T-cell (primary cell): ENCODE measurements around the gene RYR2. TPM values are rescaled to one million over a fixed set of nuclear protein-coding genes. Genes with fewer than 3 reads are reported as not detected.

ENCODE experiments used
- ATAC-seq, 4 experiments: fragments of 200-7000 bp in 3 of 4; fragments of 150-1000 bp in 1 of 4; cut with Tn5 transposase; replicated peaks in 1 of 4; 1 replicate in 3 of 4; 2 replicates in 1 of 4; pipeline ENCODE4 v1.10.0; 2021; ENCODE audit warnings: moderate library complexity in 3 of 4, mild to moderate bottlenecking in 2 of 4, moderate number of reproducible peaks in 1 of 4
- CTCF ChIA-PET, 2 donors: fragments of 300-600 bp; sonication (Branson Sonifier 250); formaldehyde crosslinking; loops; one replicate each; lab custom pipeline; 2022; ENCODE audit warnings: antibody characterized with exemption in 2 of 2; lab: Charles Lee
- POLR2A ChIA-PET, 2 donors: fragments of 300-600 bp; sonication (Branson Sonifier 250); formaldehyde crosslinking; loops; one replicate each; lab custom pipeline; 2022; ENCODE audit warnings: antibody characterized with exemption in 2 of 2; lab: Charles Lee
- DNase-seq, 35 experiments: peaks; one replicate each; pipeline versions ENCODE4 v3.0.0 to v3.0.0-alpha.2; 2013 to 2023
- H3K27ac ChIP-seq: one replicate; pipeline ENCODE4 v1.5.1; 2013; ENCODE audit warnings: low read length
- H3K27me3 ChIP-seq, 2 experiments: replicated peaks in 1 of 2; 1 replicate in 1 of 2; 2 replicates in 1 of 2; pipeline versions ENCODE4 v1.6.1 to v1.7.0; 2013; ENCODE audit warnings: low read length in 1 of 2, mixed read lengths in 1 of 2; ENCODE audit not compliant: control insufficient read depth in 2 of 2, insufficient read depth in 2 of 2; ENCODE audit errors: extremely low read depth in 1 of 2
- H3K36me3 ChIP-seq, 2 donors: 1 replicate in 1 of 2; 2 replicates in 1 of 2; pipeline versions ENCODE4 v1.6.1 to v1.7.0; 2013; ENCODE audit warnings: low read length in 1 of 2; ENCODE audit not compliant: control insufficient read depth in 2 of 2, insufficient read depth in 1 of 2; ENCODE audit errors: extremely low read depth in 1 of 2
- H3K4me1 ChIP-seq, 2 experiments: 1 replicate in 1 of 2; 2 replicates in 1 of 2; pipeline versions ENCODE4 v1.6.1 to v1.7.0; 2013; ENCODE audit warnings: low read length in 2 of 2, mixed read lengths in 1 of 2; ENCODE audit not compliant: insufficient read depth in 2 of 2, control insufficient read depth in 1 of 2; ENCODE audit errors: extremely low read depth in 1 of 2
- H3K4me3 ChIP-seq, 2 donors: 1 replicate in 1 of 2; 2 replicates in 1 of 2; pipeline versions ENCODE4 v1.5.1 to v1.7.0; 2013; ENCODE audit warnings: mild to moderate bottlenecking in 2 of 2, low read length in 1 of 2, moderate library complexity in 1 of 2; ENCODE audit not compliant: control insufficient read depth in 1 of 2; ENCODE audit errors: extremely low read depth in 1 of 2
- H3K9me3 ChIP-seq: 2 replicates; pipeline ENCODE4 v1.7.0; 2013
- H3K27ac Mint-ChIP-seq, 2 donors: one replicate each; pipeline ENCODE4 v1.8.0; 2020 to 2021; ENCODE audit warnings: mild to moderate bottlenecking in 2 of 2, mixed read lengths in 2 of 2
- H3K27me3 Mint-ChIP-seq, 2 donors: one replicate each; pipeline ENCODE4 v1.8.0; 2021 to 2022; ENCODE audit warnings: mixed read lengths in 2 of 2
- H3K36me3 Mint-ChIP-seq: one replicate; pipeline ENCODE4 v1.8.0; 2021; ENCODE audit warnings: mixed read lengths
- H3K4me1 Mint-ChIP-seq, 3 donors: one replicate each; pipeline ENCODE4 v1.8.0; 2020 to 2022; ENCODE audit warnings: mixed read lengths in 3 of 3, mild to moderate bottlenecking in 1 of 3
- H3K4me3 Mint-ChIP-seq, 3 donors: one replicate each; pipeline ENCODE4 v1.8.0; 2020 to 2022; ENCODE audit warnings: mild to moderate bottlenecking in 3 of 3, mixed read lengths in 3 of 3, moderate library complexity in 3 of 3
- H3K9me3 Mint-ChIP-seq, 3 donors: one replicate each; pipeline ENCODE4 v1.8.0; 2020 to 2022; ENCODE audit warnings: mixed read lengths in 3 of 3
- WGBS: methylation state at CpG from one replicate; pipeline ENCODE4 v1.1.5; 2013; ENCODE audit warnings: missing lambda C conversion rate; ENCODE audit not compliant: insufficient coverage; 5-methylcytosine and 5-hydroxymethylcytosine counted together
- total RNA-seq, 35 experiments: library from RNA in 6 of 35; stranded (reverse) in 6 of 35; fragments of 120-200 nt in 1 of 35; gene quantifications; one replicate each; pipeline versions ENCODE4 v1.2.1 to v1.2.4 and lab custom pipeline; 2013 to 2026

The RYR2 gene
- total RNA-seq, 5 donors from 2014 or later (not counting 1 experiment from before 2014, with no cell fraction given) = 0.07 to 0.33 (median 0.18) TPM; not detected in 1

- Mint-ChIP-seq H3K36me3 (no peaks in the 10 kb centered on the region), H3K4me1 (peaks cover 0 to 18% (median 15%) of the 10 kb centered on the region in 3 donors), H3K27me3 (peaks cover 33 to 45% of the 10 kb centered on the region in 2 donors), H3K27ac (no peak overlapping the region), H3K9me3 (no peaks in the 10 kb centered on the region), H3K4me3 (peak overlapping the region in 1 of 3 donors; percentile 35)
- ChIA-PET POLR2A (no interaction called here), CTCF (no interaction called here)
- Histone ChIP-seq H3K27me3 (peaks cover 19 to 22% of the 10 kb centered on the region in 2 experiments), H3K36me3 (no peaks in the 10 kb centered on the region), H3K9me3 (no peaks in the 10 kb centered on the region), H3K4me1 (peaks cover 0 to 8% of the 10 kb centered on the region in 2 experiments), H3K27ac (no peak overlapping the region), H3K4me3 (no peak overlapping the region)
- WGBS = 5% methylated on average over 48 of the region's 55 CpGs
- ATAC-seq (no peak), DNase-seq (no peak)
Observed at GRCh38 chr1:237042892-237043576, 1.1 kb downstream of the RYR2 start.

- ChIA-PET CTCF (interaction anchor here in 1 of 2 donors (0.6 kb wide), 1 partner anchor 523 kb away, joined by 3 read pairs; no protein-coding TSS in a partner anchor), POLR2A (interaction anchor here in 1 of 2 donors (0.6 kb wide), 1 partner anchor 10 kb away, joined by 4 read pairs; no protein-coding TSS in a partner anchor)
- Histone ChIP-seq H3K4me3 (no peak overlapping the region), H3K36me3 (no peaks in the 10 kb centered on the region), H3K4me1 (peaks cover 0 to 8% of the 10 kb centered on the region in 2 experiments), H3K27ac (no peak overlapping the region), H3K9me3 (no peaks in the 10 kb centered on the region), H3K27me3 (peaks cover 19 to 22% of the 10 kb centered on the region in 2 experiments)
- H3K36me3 Mint-ChIP-seq = no peaks in the 10 kb centered on the region
- ATAC-seq (no peak), DNase-seq (no peak)
- peak overlapping the region in 1 of 3 donors; percentile 35 for H3K4me3 Mint-ChIP-seq
- peak overlapping the region in 1 of 2 donors; percentile 50 for H3K27ac Mint-ChIP-seq
- peaks cover 33 to 40% of the 10 kb centered on the region in 2 donors for H3K27me3 Mint-ChIP-seq
- no peaks in the 10 kb centered on the region for H3K9me3 Mint-ChIP-seq
- WGBS = 6% methylated on average over 5 of the region's 14 CpGs
- H3K4me1 Mint-ChIP-seq = peaks cover 0 to 18% (median 15%) of the 10 kb centered on the region in 3 donors
Observed at GRCh38 chr1:237043846-237044636, 2.1 kb downstream of the RYR2 start.

DNA sequence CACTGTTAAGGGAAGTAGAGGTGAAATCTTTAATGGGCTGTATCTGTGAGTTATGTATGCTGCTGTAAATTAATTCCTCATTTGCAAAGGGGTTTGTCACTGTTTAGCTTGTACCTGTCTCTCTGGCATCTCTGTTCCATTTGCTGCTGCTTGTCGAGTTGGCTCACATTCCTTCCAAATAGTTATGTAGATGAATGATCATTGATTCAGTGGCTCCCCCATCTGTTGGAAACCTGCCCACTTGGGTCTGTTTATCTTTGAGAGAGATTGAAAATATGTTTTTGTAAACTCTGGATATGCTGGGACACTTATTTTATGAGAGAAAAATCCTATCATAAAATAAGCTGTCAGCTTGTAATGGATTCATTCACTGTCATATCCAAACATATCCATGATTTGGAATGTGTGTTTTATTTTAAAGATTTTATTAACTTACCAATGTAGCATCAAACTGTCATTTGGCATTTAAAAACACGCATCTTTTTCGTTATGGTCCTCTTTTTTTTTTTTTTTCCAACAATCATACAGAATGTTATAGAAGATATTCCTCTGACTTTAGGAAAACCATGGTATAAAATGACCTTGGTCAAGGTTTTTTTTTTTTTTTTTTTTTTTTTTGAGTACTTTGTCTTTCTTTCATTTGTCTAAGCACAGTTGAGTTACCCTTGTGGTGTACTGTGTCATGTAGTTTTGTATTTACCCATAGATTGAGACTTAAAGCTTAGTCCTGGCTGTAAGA, 3.5 kb downstream of the RYR2 start:
- CTCF ChIA-PET = no interaction called here
- POLR2A ChIA-PET = interaction anchor here in 1 of 2 donors (0.5 kb wide), 1 partner anchor 28 kb away, joined by 3 read pairs; no protein-coding TSS in a partner anchor
- 0% methylated on average over 1 of the region's 3 CpGs for WGBS

GRCh38 chr1:237048803-237049202, 6.8 kb downstream of the RYR2 start:
- H3K4me1 ChIP-seq = no peaks in the 10 kb centered on the region
- peaks cover 19 to 24% of the 10 kb centered on the region in 2 donors for H3K27me3 Mint-ChIP-seq
- no peaks in the 10 kb centered on the region for H3K36me3 ChIP-seq
- ATAC-seq (no peak), DNase-seq (no peak)
- H3K36me3 Mint-ChIP-seq = no peaks in the 10 kb centered on the region
- ChIA-PET CTCF (no interaction called here), POLR2A (no interaction called here)
- no peak overlapping the region for H3K27ac Mint-ChIP-seq
- no peak overlapping the region for H3K27ac ChIP-seq
- no peak overlapping the region for H3K4me3 Mint-ChIP-seq
- no peak overlapping the region for H3K4me3 ChIP-seq
- WGBS = 78% methylated on average over 4 of the region's 5 CpGs
- peaks cover 0 to under 1% (median under 1%) of the 10 kb centered on the region in 3 donors for H3K4me1 Mint-ChIP-seq
- no peaks in the 10 kb centered on the region for H3K9me3 ChIP-seq
- peaks cover 8 to 14% of the 10 kb centered on the region in 2 experiments for H3K27me3 ChIP-seq
- no peaks in the 10 kb centered on the region for H3K9me3 Mint-ChIP-seq

More for the DNA sequence above, 3.5 kb downstream of the RYR2 start:
- no peak overlapping the region for H3K27ac ChIP-seq
- H3K36me3 ChIP-seq = no peaks in the 10 kb centered on the region
- ATAC-seq (no peak), DNase-seq (no peak)
- H3K27ac Mint-ChIP-seq = no peak overlapping the region
- peaks cover 0 to 18% (median 15%) of the 10 kb centered on the region in 3 donors for H3K4me1 Mint-ChIP-seq
- no peaks in the 10 kb centered on the region for H3K9me3 ChIP-seq
- H3K27me3 Mint-ChIP-seq = peaks cover 30 to 38% of the 10 kb centered on the region in 2 donors
- H3K4me1 ChIP-seq = peaks cover 0 to 8% of the 10 kb centered on the region in 2 experiments
- H3K9me3 Mint-ChIP-seq = no peaks in the 10 kb centered on the region
- H3K36me3 Mint-ChIP-seq = no peaks in the 10 kb centered on the region
- H3K27me3 ChIP-seq = peaks cover 19 to 23% of the 10 kb centered on the region in 2 experiments
- no peak overlapping the region for H3K4me3 Mint-ChIP-seq
- no peak overlapping the region for H3K4me3 ChIP-seq

GRCh38 chr1:237050185-237050584, 8.2 kb downstream of the RYR2 start:
- DNase-seq (no peak), ATAC-seq (no peak)
- Mint-ChIP-seq H3K36me3 (no peaks in the 10 kb centered on the region), H3K9me3 (no peaks in the 10 kb centered on the region), H3K27me3 (peaks cover 16 to 24% of the 10 kb centered on the region in 2 donors), H3K4me1 (no peaks in the 10 kb centered on the region), H3K27ac (no peak overlapping the region), H3K4me3 (no peak overlapping the region)
- POLR2A ChIA-PET = no interaction called here
- no peaks in the 10 kb centered on the region for H3K4me1 ChIP-seq
- H3K27ac ChIP-seq = no peak overlapping the region
- WGBS = 37% methylated on average over 4 of the region's 6 CpGs
- peaks cover 3 to 9% of the 10 kb centered on the region in 2 experiments for H3K27me3 ChIP-seq
- H3K9me3 ChIP-seq = no peaks in the 10 kb centered on the region
- CTCF ChIA-PET = no interaction called here
- H3K4me3 ChIP-seq = no peak overlapping the region
- H3K36me3 ChIP-seq = no peaks in the 10 kb centered on the region

GRCh38 chr1:237050915-237051314, 8.9 kb downstream of the RYR2 start:
- Histone ChIP-seq H3K4me1 (no peaks in the 10 kb centered on the region), H3K9me3 (no peaks in the 10 kb centered on the region), H3K27ac (no peak overlapping the region), H3K36me3 (no peaks in the 10 kb centered on the region), H3K4me3 (no peak overlapping the region), H3K27me3 (peaks cover under 1 to 9% of the 10 kb centered on the region in 2 experiments)
- Mint-ChIP-seq H3K9me3 (no peaks in the 10 kb centered on the region), H3K27ac (no peak overlapping the region), H3K4me1 (no peaks in the 10 kb centered on the region), H3K4me3 (no peak overlapping the region), H3K27me3 (peaks cover 17 to 25% of the 10 kb centered on the region in 2 donors), H3K36me3 (no peaks in the 10 kb centered on the region)
- no CpG with 5 or more reads among the region's 3 CpGs for WGBS
- no peak for DNase-seq
- no peak for ATAC-seq
- ChIA-PET CTCF (no interaction called here), POLR2A (no interaction called here)
